Stimulated activated CD8-positive, alpha-beta memory T cell treated with anti-CD3 and anti-CD28 coated beads, Interleukin-4, amount 100 ng/mL, for 24 hours (primary cell): Measurements from ENCODE around the gene RIN3.

Experiments used
- DNase-seq: peaks from one replicate; pipeline ENCODE4 v3.0.0-alpha.2; 2020; ENCODE audit warnings: low read depth

RIN3 gene

GRCh38 chr14:92690171-92691011, 176.8 kb downstream of the RIN3 start:
- no peak for DNase-seq

- DNase-seq, result no peak
These were observed 179.2 kb downstream of the RIN3 start for GRCh38 chr14:92692822-92693226.

- DNase-seq, result no peak
These were observed 180.6 kb downstream of the RIN3 start for GRCh38 chr14:92693998-92694795.

- DNase-seq, result no peak
These were observed 181.2 kb downstream of the RIN3 start for GRCh38 chr14:92694807-92695206.

GRCh38 chr14:92695562-92695961, 182.0 kb downstream of the RIN3 start:
- DNase-seq, result no peak

GRCh38 chr14:92696366-92696765, 182.8 kb downstream of the RIN3 start:
- no peak for DNase-seq

GRCh38 chr14:92698393-92698792, 184.8 kb downstream of the RIN3 start:
- DNase-seq, result no peak

- DNase-seq, result no peak
These were observed 188.2 kb downstream of the RIN3 start for GRCh38 chr14:92701826-92702225.

GRCh38 chr14:92702441-92702918, 188.9 kb downstream of the RIN3 start:
- DNase-seq, result no peak

- no peak for DNase-seq
These were observed 189.9 kb downstream of the RIN3 start for GRCh38 chr14:92703516-92703915.

- no peak for DNase-seq
These were observed 190.6 kb downstream of the RIN3 start for GRCh38 chr14:92704036-92704804.

- no peak for DNase-seq
These were observed 191.2 kb downstream of the RIN3 start for GRCh38 chr14:92704821-92705220.

- DNase-seq, result no peak
These were observed 192.8 kb downstream of the RIN3 start for GRCh38 chr14:92706386-92706785.

- no peak for DNase-seq
These were observed 195.9 kb downstream of the RIN3 start for GRCh38 chr14:92709340-92710000.

GRCh38 chr14:92710001-92710341, 196.4 kb downstream of the RIN3 start:
- no peak for DNase-seq

- DNase-seq, result no peak
These were observed 198.5 kb downstream of the RIN3 start for GRCh38 chr14:92711976-92712653.

GRCh38 chr14:92712654-92713051, 199.1 kb downstream of the RIN3 start:
- DNase-seq, result no peak

GRCh38 chr14:92714739-92715307, 201.2 kb downstream of the RIN3 start:
- DNase-seq, result peak; percentile 74

- no peak for DNase-seq
These were observed 202.6 kb downstream of the RIN3 start for GRCh38 chr14:92716131-92716530.

- DNase-seq, result no peak
These were observed 204.0 kb downstream of the RIN3 start for GRCh38 chr14:92717571-92718042.

GRCh38 chr14:92718664-92719063, 205.1 kb downstream of the RIN3 start:
- DNase-seq, result no peak
